HFF-Myc (cell line): ENCODE measurements around the gene NR2F1-AS1.

ENCODE experiments used
- DNase-seq: peaks from one replicate; pipeline ENCODE4 v3.0.0-alpha.2; 2011; ENCODE audit warnings: low read depth; ENCODE audit errors: extremely low read depth
- H3K4me3 ChIP-seq: replicated peaks from 2 replicates; pipeline ENCODE4 v1.5.1; 2011; ENCODE audit warnings: low read depth, mild to moderate bottlenecking, control low read depth, low read length
- CTCF ChIP-seq: IDR thresholded peaks from 2 replicates; pipeline ENCODE4 v1.5.1; 2012; ENCODE audit warnings: mild to moderate bottlenecking, low read depth, low read length, control low read depth; ENCODE audit errors: missing control alignments

NR2F1-AS1 gene

GRCh38 chr5:93593476-93594131, 12.6 kb upstream of the NR2F1-AS1 start:
- no peak for DNase-seq
- H3K4me3 ChIP-seq = no peak overlapping the region
- no peak for TF ChIP-seq CTCF

GRCh38 chr5:93592883-93593282, 11.9 kb upstream of the NR2F1-AS1 start:
- no peak for TF ChIP-seq CTCF
- DNase-seq = no peak
- H3K4me3 ChIP-seq = no peak overlapping the region

GRCh38 chr5:93591323-93591945, 10.4 kb upstream of the NR2F1-AS1 start:
- TF ChIP-seq CTCF = no peak
- H3K4me3 ChIP-seq = no peak overlapping the region
- DNase-seq = no peak

GRCh38 chr5:93590493-93590892, 9.5 kb upstream of the NR2F1-AS1 start:
- DNase-seq = no peak
- no peak overlapping the region for H3K4me3 ChIP-seq
- TF ChIP-seq CTCF = no peak

GRCh38 chr5:93589829-93590215, 8.8 kb upstream of the NR2F1-AS1 start:
- DNase-seq = no peak
- TF ChIP-seq CTCF = no peak
- H3K4me3 ChIP-seq = no peak overlapping the region

GRCh38 chr5:93589152-93589828, 8.3 kb upstream of the NR2F1-AS1 start:
- no peak for DNase-seq
- no peak overlapping the region for H3K4me3 ChIP-seq
- no peak for TF ChIP-seq CTCF
